Measurements from ENCODE around the gene PRR15.

PRR15 gene

GRCh38 chr7:29569648-29570047 lies 6.0 kb downstream of the PRR15 start:
- no peak for DNase-seq (ENCODE audit: low spot score)

DNA sequence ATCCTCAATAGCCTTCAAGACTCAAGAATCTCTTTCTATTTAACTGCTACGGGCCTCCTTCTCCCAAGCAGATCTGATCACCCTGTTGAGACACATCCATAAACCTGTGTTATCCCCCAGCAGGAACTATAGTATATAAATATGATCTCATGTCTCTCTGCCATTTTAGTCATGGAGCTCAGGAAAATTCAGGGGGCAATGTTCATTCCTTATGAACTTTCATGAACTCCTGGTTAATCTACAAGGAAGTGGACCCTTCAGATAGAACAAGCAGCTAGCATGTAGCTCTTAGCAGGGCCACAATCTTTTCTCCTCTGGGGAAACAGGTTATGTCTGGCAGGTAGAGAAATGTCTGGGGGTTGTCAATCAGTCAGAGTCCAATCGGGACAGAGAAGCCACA lies 8.9 kb downstream of the PRR15 start:
- DNase-seq (ENCODE audit: low spot score) = no peak

DNA sequence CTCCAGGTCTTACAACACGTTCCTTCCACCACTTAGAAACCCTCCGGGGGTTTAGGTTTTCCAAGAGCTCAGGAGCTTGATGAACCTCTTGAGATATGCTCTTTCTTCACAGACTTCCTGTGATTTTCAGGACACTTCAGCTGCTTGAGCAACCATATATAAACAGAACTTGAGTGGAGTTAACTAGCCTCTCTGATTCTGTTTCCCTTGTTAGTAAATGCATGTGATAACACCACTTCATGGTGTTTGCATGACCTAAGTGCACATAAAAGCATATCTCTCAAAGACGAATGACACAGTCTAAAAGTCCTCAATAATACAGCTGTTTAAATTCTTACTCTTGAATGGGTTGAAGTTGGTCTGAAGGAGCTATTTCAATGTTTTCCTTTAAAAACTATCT lies 9.9 kb downstream of the PRR15 start:
- DNase-seq (ENCODE audit: low spot score) = no peak

GRCh38 chr7:29574659-29575058 lies 11.0 kb downstream of the PRR15 start:
- no peak for DNase-seq (ENCODE audit: low spot score)

- no peak for DNase-seq (ENCODE audit: low spot score)
These were observed 23.7 kb downstream of the PRR15 start for GRCh38 chr7:29587195-29587808.

DNA sequence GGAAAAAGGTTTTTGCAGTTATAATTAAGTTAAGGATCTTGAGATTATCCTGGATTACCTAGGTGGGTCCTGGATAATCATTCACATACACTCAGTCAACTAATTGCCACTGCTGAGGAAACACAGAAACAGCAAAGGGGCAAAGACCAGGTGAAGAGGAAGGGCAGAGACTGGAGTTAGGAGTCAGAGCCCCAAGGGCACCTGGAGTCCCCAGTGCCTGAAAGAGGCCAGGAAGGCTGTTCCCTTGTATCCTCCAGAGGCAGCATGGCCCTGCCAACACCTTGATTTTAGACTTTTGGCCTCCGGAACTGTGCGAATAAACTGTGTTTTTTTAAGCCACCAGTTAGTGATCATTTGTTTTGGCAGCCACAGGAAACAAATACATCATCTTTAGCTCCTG lies 24.6 kb downstream of the PRR15 start:
- no peak for DNase-seq (ENCODE audit: low spot score)

DNA sequence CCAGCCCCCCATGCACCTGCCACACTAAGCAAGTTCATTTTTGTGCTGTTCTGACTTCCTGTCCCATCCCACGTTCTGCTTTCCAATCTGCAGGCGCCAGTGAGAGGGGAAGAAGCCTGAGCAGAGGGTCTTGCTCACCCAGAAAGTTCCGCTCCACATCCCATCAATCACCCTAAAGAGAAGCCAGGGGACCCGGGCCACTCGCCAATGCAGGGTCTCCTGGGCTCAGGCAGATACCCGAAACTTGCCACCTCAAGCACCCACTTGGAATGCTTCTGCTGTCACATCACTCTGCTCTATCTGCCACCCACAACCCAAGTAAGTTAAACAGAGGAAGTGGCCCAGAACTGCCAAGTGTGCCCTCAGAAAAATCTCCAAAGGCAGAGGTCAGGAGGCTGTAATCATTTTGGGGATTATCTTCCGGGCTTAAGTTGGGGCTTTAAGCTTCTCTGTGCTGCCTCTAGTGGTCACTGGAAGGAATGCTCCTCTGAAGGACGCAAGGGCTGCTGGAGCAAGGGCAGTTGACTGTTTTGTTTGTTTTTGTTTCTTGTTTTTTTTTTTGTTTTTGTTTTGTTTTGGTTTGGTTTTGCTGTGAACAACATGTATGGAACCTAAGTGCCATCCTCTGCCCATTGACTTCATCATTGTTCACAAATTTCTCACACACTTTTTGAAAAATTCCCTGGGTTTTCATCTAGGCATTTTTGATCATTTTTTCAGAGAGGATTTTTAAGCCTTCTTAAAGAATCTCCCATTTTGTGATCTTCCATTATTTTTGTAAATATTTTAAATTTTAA lies 25.5 kb downstream of the PRR15 start:
- peak; percentile 39 for DNase-seq (ENCODE audit: low spot score)

- DNase-seq (ENCODE audit: low spot score) = no peak
These were observed 29.2 kb downstream of the PRR15 start for GRCh38 chr7:29592866-29593265.

GRCh38 chr7:29593459-29593858 lies 29.8 kb downstream of the PRR15 start:
- DNase-seq (ENCODE audit: low spot score) = no peak

DNA sequence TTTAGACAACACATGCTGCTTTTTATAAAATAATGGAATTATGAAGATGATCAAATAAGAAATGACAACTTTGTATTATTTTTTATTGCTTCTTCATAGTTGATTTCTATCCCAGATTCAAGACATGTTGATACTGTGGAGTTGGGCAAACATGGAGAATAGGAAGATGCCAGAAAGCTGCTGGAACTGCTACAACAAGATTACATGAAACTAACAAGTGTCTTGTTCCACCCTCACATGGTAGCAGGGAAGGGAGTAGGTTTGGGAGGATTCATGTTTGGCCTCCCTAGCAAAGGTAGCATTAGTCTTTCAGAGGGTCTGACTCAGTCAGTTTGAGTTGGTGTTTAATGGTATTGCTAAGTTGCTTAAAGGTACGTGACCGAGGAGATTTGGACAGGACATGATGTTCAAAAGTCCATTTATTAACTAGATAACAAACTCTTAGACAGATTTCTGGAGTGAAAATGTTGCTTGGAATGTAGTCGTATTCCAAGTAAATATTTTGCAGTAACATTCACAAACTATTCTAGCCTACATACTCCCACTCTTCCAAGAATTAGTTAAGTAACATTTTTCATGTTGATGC lies 33.1 kb downstream of the PRR15 start:
- no peak for DNase-seq (ENCODE audit: low spot score)

DNA sequence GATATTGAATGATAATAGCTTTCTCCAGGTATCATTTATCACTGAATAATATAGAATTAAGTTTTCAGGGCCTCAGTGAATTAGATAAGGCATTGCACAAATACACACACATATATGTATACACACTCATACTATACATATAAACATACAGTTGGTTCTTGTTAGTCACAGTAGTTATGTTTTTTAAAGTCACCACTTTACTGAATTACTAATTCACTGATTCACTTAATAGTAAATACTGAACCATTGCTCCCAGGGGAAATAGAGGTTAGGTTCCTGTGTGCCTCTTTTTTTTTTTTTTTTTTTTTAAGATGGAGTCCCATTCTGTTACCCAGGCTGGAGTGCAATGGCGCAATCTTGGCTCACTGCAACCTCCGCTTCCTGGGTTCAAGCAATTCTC lies 33.6 kb downstream of the PRR15 start:
- DNase-seq (ENCODE audit: low spot score) = no peak

- DNase-seq (ENCODE audit: low spot score) = no peak
These were observed 34.5 kb downstream of the PRR15 start for GRCh38 chr7:29598137-29598536.

DNA sequence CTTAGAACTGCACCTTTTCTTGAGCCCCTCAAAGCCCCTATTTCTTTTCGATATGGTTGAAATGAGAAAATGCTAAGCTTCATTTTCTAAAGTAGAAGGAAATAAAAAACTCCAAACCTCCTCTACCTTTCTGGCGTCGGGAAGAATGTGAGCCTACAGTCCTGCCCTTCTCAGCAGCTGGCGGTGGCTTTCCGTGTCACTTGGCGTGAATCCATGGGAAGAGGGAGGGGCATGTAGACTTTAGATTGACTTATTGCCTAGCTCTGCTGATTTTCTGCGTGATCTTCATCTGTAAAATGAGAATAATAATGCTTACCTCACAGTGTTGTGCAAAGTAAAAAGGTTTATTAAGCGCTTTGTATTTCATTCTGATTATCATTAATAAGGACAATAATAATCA lies 35.0 kb downstream of the PRR15 start:
- no peak for DNase-seq (ENCODE audit: low spot score)

DNA sequence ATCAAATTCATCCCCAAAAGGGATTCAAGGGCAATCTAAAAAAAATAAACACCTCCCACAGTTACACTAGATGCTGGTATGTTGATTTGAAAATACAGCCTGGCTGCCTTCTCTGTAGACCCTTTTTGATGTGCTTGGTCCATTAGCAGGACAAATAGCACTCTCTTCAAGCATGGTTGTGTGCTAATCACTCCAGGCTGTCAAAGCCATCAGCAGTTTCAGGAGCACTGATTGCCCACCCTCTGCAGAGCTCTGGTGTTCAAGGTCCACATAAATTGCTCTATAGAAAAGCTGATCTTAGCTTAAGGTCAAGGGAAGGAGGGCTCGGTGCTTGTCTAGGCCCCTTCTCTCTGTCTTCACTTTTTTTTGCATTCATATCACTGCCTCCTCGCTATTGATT lies 35.4 kb downstream of the PRR15 start:
- DNase-seq (ENCODE audit: low spot score) = no peak

- no peak for DNase-seq (ENCODE audit: low spot score)
These were observed 37.0 kb downstream of the PRR15 start for GRCh38 chr7:29600661-29601060.

GRCh38 chr7:29604052-29604451 lies 40.4 kb downstream of the PRR15 start:
- DNase-seq (ENCODE audit: low spot score) = no peak

DNA sequence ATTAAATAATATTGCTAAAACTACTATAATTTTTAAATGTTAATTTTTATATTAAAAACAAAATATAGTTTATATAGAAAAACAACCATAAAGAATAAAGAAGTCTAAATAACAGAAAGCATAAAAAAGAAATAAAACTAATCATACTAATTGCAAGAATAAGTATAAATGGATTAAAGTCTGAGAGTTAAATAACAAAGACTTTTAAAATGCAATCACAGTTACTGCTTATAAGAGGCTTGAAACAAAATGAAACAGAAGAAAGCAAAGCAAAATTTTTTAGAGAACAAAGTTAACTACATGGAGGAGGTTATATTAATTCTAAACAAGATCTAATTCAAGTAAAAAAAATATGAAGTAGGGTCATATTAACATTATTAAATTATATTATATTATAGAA lies 41.1 kb downstream of the PRR15 start:
- DNase-seq (ENCODE audit: low spot score) = no peak

GRCh38 chr7:29605671-29606070 lies 42.0 kb downstream of the PRR15 start:
- no peak for DNase-seq (ENCODE audit: low spot score)

DNA sequence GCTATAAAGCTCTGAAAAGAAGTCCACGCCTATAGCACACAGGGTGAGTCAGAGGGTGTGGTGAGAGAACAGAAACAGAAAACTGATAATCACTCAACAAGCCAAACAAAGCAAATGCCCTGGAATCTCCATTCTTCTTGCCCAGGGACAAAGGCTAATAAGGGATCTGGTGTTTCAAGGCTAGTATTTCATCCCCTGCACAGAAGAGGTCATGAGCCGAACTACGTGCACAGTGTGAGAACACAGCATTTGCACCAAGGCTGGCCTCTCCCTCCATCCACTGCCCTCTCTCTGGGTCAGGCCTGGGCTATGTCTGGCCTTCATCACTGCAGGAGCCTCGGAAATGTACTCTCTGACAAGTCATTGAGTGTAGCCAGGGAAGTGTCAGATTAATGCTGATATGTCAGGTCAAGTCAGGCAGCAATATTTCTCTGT lies 42.7 kb downstream of the PRR15 start:
- no peak for DNase-seq (ENCODE audit: low spot score)

GRCh38 chr7:29606830-29607229 lies 43.2 kb downstream of the PRR15 start:
- DNase-seq (ENCODE audit: low spot score) = no peak

DNA sequence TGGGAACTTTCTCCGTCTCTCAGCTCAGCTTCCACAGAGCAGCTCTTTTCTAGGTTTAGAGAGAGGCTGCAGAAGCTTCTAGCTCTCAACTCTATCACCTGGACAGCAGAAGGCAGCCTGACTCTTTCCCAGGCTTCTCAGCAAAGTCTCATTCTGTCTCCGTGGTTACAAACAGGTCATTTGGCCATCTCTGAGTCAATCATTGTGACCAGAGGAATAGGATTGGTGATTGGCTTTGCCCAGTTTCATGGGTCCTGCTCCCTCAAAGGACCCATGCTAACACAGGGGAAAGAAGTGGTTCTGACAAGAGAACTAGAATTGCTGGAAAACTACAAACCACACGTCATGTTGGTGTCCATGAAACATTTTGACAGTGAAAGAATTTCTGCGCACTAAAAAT lies 43.6 kb downstream of the PRR15 start:
- no peak for DNase-seq (ENCODE audit: low spot score)

DNA sequence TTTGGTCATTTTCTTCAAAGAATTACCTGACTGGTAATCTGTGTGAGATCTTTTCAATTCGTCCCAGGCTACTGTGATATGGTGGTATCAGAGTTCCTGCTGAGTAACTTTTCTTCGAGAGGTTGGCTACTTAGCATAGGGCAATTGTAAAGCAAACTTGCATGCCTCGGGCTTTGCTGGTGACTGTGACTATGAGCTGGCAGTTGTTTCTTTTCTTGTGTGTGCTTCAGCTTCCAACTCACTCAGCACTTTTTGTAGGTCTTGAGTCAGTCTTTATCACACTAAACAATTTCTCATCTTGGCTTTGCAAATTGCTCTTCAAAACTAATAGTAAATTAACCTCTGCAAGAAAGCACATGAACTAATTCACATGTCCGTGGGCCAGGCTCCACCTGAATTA lies 44.3 kb downstream of the PRR15 start:
- no peak for DNase-seq (ENCODE audit: low spot score)
